SK-N-SH (cell line): ENCODE measurements around the gene PEX26.

Experiments used
- CTCF ChIP-seq: fragments of 200-600 bp; sonication (generic); IDR thresholded peaks from 2 replicates; pipeline ENCODE4 v1.6.1; 2017; ENCODE audit warnings: antibody characterized with exemption, mild to moderate bottlenecking, moderate library complexity
- JUND ChIP-seq: IDR thresholded peaks from 2 replicates; pipeline ENCODE4 v1.4.0; 2012
- NRF1 ChIP-seq: IDR thresholded peaks from 2 replicates; pipeline ENCODE4 v1.6.1; 2012; ENCODE audit warnings: low read depth, mild to moderate bottlenecking, low read length
- SMC3 ChIP-seq: IDR thresholded peaks from 2 replicates; pipeline ENCODE4 v1.6.1; 2012; ENCODE audit warnings: low read depth, low read length, improper control_type of control experiment
- TAF1 ChIP-seq: IDR thresholded peaks from 2 replicates; pipeline ENCODE4 v1.6.1; 2012; ENCODE audit warnings: low read depth, mild to moderate bottlenecking, low read length, moderate library complexity, borderline replicate concordance
- TCF12 ChIP-seq: IDR thresholded peaks from 2 replicates; pipeline ENCODE4 v1.4.0; 2012
- ZBTB33 ChIP-seq: IDR thresholded peaks from 2 replicates; pipeline ENCODE4 v1.4.0; 2012; ENCODE audit warnings: low read depth, borderline replicate concordance

- TF ChIP-seq TAF1: no peak
- TF ChIP-seq CTCF: no peak
- TF ChIP-seq NRF1: no peak
- no peak for TF ChIP-seq SMC3
- no peak for TF ChIP-seq JUND
- TF ChIP-seq ZBTB33: no peak
- no peak for TF ChIP-seq TCF12
Measured at GRCh38 chr22:18121506-18121905, 43.7 kb downstream of the PEX26 start.
